ENCODE results near the gene LY86. TPM values are rescaled to one million over a fixed set of nuclear protein-coding genes. Genes with fewer than 3 reads are reported as not detected.

Gene LY86
- total and polyA plus RNA-seq, 9 of the 15 experiments (the other 6 are each of a cell fraction or from before 2014, with no cell fraction given) = 0.08 to 0.20 TPM; not detected in 7

GRCh38 chr6:6556738-6557503 is 31.6 kb upstream of the LY86 start (continued):
- TF ChIP-seq FIP1L1 (IDR thresholded peaks at IDR 0.05; ENCODE audit: low read depth, low read length, poor library complexity, severe bottlenecking) (no peak), ZNF41 (CRISPR knock-in tag; conservative IDR thresholded peaks at IDR 0.05) (no peak), NR3C1 (CRISPR knock-in tag; IDR thresholded peaks at IDR 0.05) (no peak), YY1 (IDR thresholded peaks at IDR 0.05; ENCODE audit: borderline replicate concordance in 1 of 3, control insufficient read depth in 1 of 3, extremely low read depth in 1 of 3, insufficient read depth in 3 of 3, insufficient read length in 1 of 3, insufficient replicate concordance in 2 of 3, low read depth in 1 of 3, low read length in 2 of 3) (peak in 1 of 3 experiments; percentile 26), ZNF277 (CRISPR knock-in tag; IDR thresholded peaks at IDR 0.05; ENCODE audit: borderline replicate concordance) (no peak), ZNF766 (CRISPR knock-in tag; conservative IDR thresholded peaks at IDR 0.05) (peak; percentile 75; the same call in 1 of the 2 replicates), ZNF79 (CRISPR knock-in tag; IDR thresholded peaks at IDR 0.05; ENCODE audit: low read depth) (no peak), NFIX (CRISPR knock-in tag; IDR thresholded peaks at IDR 0.05; ENCODE audit: low read depth) (no peak), HMGXB4 (CRISPR knock-in tag; IDR thresholded peaks at IDR 0.05) (no peak), ZNF175 (CRISPR knock-in tag; IDR thresholded peaks at IDR 0.05; ENCODE audit: low read depth) (0 out of 2 replicates have a peak, but pooled peaks have one; percentile 19), HNRNPH1 (optimal IDR thresholded peaks at IDR 0.05; ENCODE audit: low read depth, low read length) (no peak), TEAD4 (IDR thresholded peaks at IDR 0.05; ENCODE audit: low read length) (peak; percentile 55), TEAD4 (CRISPR knock-in tag; IDR thresholded peaks at IDR 0.05; ENCODE audit: borderline replicate concordance) (no peak), ZNF24 (IDR thresholded peaks at IDR 0.05) (0 out of 2 replicates have a peak, but pooled peaks have one; percentile 25), GABPA (tag; conservative IDR thresholded peaks at IDR 0.05; ENCODE audit: low read depth) (peak; percentile 25), ZNF57 (CRISPR knock-in tag; IDR thresholded peaks at IDR 0.05) (no peak), SMC3 (conservative IDR thresholded peaks at IDR 0.05; ENCODE audit: insufficient read depth, low read depth, low read length) (peak; percentile 79), HEY1 (CRISPR knock-in tag; IDR thresholded peaks at IDR 0.05; ENCODE audit: borderline replicate concordance) (no peak), ZEB2 (IDR thresholded peaks at IDR 0.05) (no peak), MXD1 (CRISPR knock-in tag; IDR thresholded peaks at IDR 0.05; ENCODE audit: borderline replicate concordance, poor library complexity, severe bottlenecking) (no peak), ETV5 (CRISPR knock-in tag; IDR thresholded peaks at IDR 0.05; ENCODE audit: low read depth) (no peak), SRSF1 (IDR thresholded peaks at IDR 0.05; ENCODE audit: low read depth, low read length) (no peak)
